Aorta (tissue), 5 donors: ENCODE results near the gene INSM2. TPM values are rescaled to one million over a fixed set of nuclear protein-coding genes. Genes with fewer than 3 reads are reported as not detected.

Experiments
- ATAC-seq: fragments of 200-7000 bp; cut with Tn5 transposase; one replicate; pipeline ENCODE4 v1.9.1; 2022; ENCODE audit warnings: moderate library complexity; ENCODE audit not compliant: low FRiP score
- DNase-seq, 2 donors: peaks; one replicate each; pipeline ENCODE4 v3.0.0-alpha.2; 2020
- H3K27ac ChIP-seq, 2 donors: one replicate each; pipeline ENCODE4 v1.5.1; 2013; ENCODE audit warnings: low read length in 2 of 2, mild to moderate bottlenecking in 2 of 2, moderate library complexity in 2 of 2, control low read depth in 1 of 2, inconsistent platforms in 1 of 2, low read depth in 1 of 2
- H3K27me3 ChIP-seq, 2 donors: one replicate each; pipeline ENCODE4 v1.6.1; 2013; ENCODE audit warnings: control low read depth in 1 of 2, low read length in 1 of 2, mild to moderate bottlenecking in 1 of 2, moderate library complexity in 1 of 2; ENCODE audit not compliant: insufficient read depth in 2 of 2, control insufficient read depth in 1 of 2
- H3K36me3 ChIP-seq, 2 donors: one replicate each; pipeline ENCODE4 v1.6.1; 2013; ENCODE audit warnings: control low read depth in 1 of 2, low read length in 1 of 2, mild to moderate bottlenecking in 1 of 2; ENCODE audit not compliant: insufficient read depth in 2 of 2, control insufficient read depth in 1 of 2
- H3K4me1 ChIP-seq, 2 donors: one replicate each; pipeline ENCODE4 v1.6.1; 2013; ENCODE audit warnings: low read length in 2 of 2, control low read depth in 1 of 2, mild to moderate bottlenecking in 1 of 2, moderate library complexity in 1 of 2; ENCODE audit not compliant: insufficient read depth in 2 of 2, control insufficient read depth in 1 of 2
- H3K4me3 ChIP-seq, 2 donors: one replicate each; pipeline ENCODE4 v1.5.1; 2013; ENCODE audit warnings: low read length in 2 of 2, control low read depth in 1 of 2, mild to moderate bottlenecking in 1 of 2
- H3K9me3 ChIP-seq: one replicate; pipeline ENCODE4 v1.6.1; 2013; ENCODE audit warnings: mild to moderate bottlenecking, low read length; ENCODE audit not compliant: control insufficient read depth
- WGBS, 2 donors: extraction: QIAGEN DNeasy Blood & Tissue Kit; methylation state at CpG; one replicate each; pipeline ENCODE4 v1.1.7; 2013; 5-methylcytosine and 5-hydroxymethylcytosine counted together
- intact Hi-C, 2 donors: fragments of 100-400 bp; cut with DNase I; formaldehyde crosslinking; loops; one replicate each; pipeline versions ENCODE4 v1.14.2 to v1.15.0; 2022
- polyA plus RNA-seq, 2 donors: library from polyadenylated mRNA; stranded (reverse); fragments of 200-250 nt; gene quantifications; one replicate each; pipeline ENCODE4 v1.2.3, GENCODE V29; 2013
- total RNA-seq, 2 donors: library from RNA; stranded (reverse); fragmentation: NEBNext Ultra II Directional; extraction: Animal tissue kit (Norgen Biotek cat#: 25700); gene quantifications; one replicate each; pipeline ENCODE4 v1.2.1, GENCODE V29; 2021
- donor health status: healthy with polysubstance abuse.
- donor health status: Bipolar disorder and iron deficiency.
- donor health status: DM: no; HTN: no; CAD: no.
- donor health status: DM: no; HTN: no; CAD: no.
- donor health status: DM: yes; HTN: yes; CAD: no.

The INSM2 gene
- total and polyA plus RNA-seq, 4 donors: not detected

GRCh38 chr14:35558680-35559079 lies 24.7 kb downstream of the INSM2 start:
- Histone ChIP-seq H3K27ac (no peak overlapping the region), H3K36me3 (no peaks in the 10 kb centered on the region), H3K4me3 (no peak overlapping the region), H3K9me3 (no peaks in the 10 kb centered on the region), H3K27me3 (no peaks in the 10 kb centered on the region), H3K4me1 (peaks cover 0 to 2% of the 10 kb centered on the region in 2 donors)
- intact Hi-C loops: no loop called here
- DNase-seq (no peak), ATAC-seq (no peak)
- 41% methylated on average over 2 of the region's 2 CpGs for WGBS, 2 donors

GRCh38 chr14:35565871-35566464 lies 32.0 kb downstream of the INSM2 start:
- no peak for ATAC-seq
- Histone ChIP-seq H3K36me3 (peaks cover 0 to 2% of the 10 kb centered on the region in 2 donors), H3K9me3 (no peaks in the 10 kb centered on the region), H3K27ac (no peak overlapping the region), H3K4me1 (no peaks in the 10 kb centered on the region), H3K4me3 (no peak overlapping the region), H3K27me3 (no peaks in the 10 kb centered on the region)
- intact Hi-C loops: no loop called here
- no peak for DNase-seq
- WGBS, 2 donors: 96% methylated on average over 4 of the region's 4 CpGs

GRCh38 chr14:35571598-35571997 lies 37.6 kb downstream of the INSM2 start:
- H3K36me3 ChIP-seq: peaks cover 0 to 2% of the 10 kb centered on the region in 2 donors
- H3K9me3 ChIP-seq: no peaks in the 10 kb centered on the region
- 98 to 100% methylated on average over 8 of the region's 8 CpGs for WGBS, 2 donors
- H3K4me3 ChIP-seq: no peak overlapping the region
- H3K27me3 ChIP-seq: no peaks in the 10 kb centered on the region
- no peak for ATAC-seq
- H3K4me1 ChIP-seq: no peaks in the 10 kb centered on the region
- H3K27ac ChIP-seq: no peak overlapping the region
- intact Hi-C loops: no loop called here
- DNase-seq: no peak

GRCh38 chr14:35573911-35574310 lies 39.9 kb downstream of the INSM2 start:
- Histone ChIP-seq H3K4me3 (no peak overlapping the region), H3K27me3 (no peaks in the 10 kb centered on the region), H3K4me1 (no peaks in the 10 kb centered on the region), H3K27ac (no peak overlapping the region), H3K9me3 (no peaks in the 10 kb centered on the region), H3K36me3 (no peaks in the 10 kb centered on the region)
- ATAC-seq (no peak), DNase-seq (no peak)
- WGBS, 2 donors: 71 to 73% methylated on average over 2 of the region's 2 CpGs
- intact Hi-C loops: no loop called here

- Histone ChIP-seq H3K27me3 (no peaks in the 10 kb centered on the region), H3K27ac (no peak overlapping the region), H3K36me3 (no peaks in the 10 kb centered on the region), H3K9me3 (no peaks in the 10 kb centered on the region), H3K4me3 (no peak overlapping the region), H3K4me1 (no peaks in the 10 kb centered on the region)
- no peak for DNase-seq
- no peak for ATAC-seq
- intact Hi-C loops: no loop called here
Measured at GRCh38 chr14:35576260-35576659, 42.3 kb downstream of the INSM2 start.

GRCh38 chr14:35576856-35577255 lies 42.9 kb downstream of the INSM2 start:
- no peaks in the 10 kb centered on the region for H3K36me3 ChIP-seq
- H3K27me3 ChIP-seq: no peaks in the 10 kb centered on the region
- no peaks in the 10 kb centered on the region for H3K9me3 ChIP-seq
- H3K27ac ChIP-seq: no peak overlapping the region
- no peak overlapping the region for H3K4me3 ChIP-seq
- ATAC-seq (no peak), DNase-seq (no peak)
- H3K4me1 ChIP-seq: no peaks in the 10 kb centered on the region
- WGBS, 2 donors: 99 to 100% methylated on average over 1 of the region's 1 CpG
- intact Hi-C loops: no loop called here

- 96 to 100% methylated on average over 2 of the region's 2 CpGs for WGBS, 2 donors
- no peak overlapping the region for H3K27ac ChIP-seq
- no peaks in the 10 kb centered on the region for H3K4me1 ChIP-seq
- no peaks in the 10 kb centered on the region for H3K27me3 ChIP-seq
- intact Hi-C loops: no loop called here
- H3K36me3 ChIP-seq: no peaks in the 10 kb centered on the region
- H3K9me3 ChIP-seq: no peaks in the 10 kb centered on the region
- no peak for DNase-seq
- ATAC-seq: no peak
- H3K4me3 ChIP-seq: no peak overlapping the region
Measured at GRCh38 chr14:35578135-35578534, 44.2 kb downstream of the INSM2 start.

GRCh38 chr14:35578639-35579038 lies 44.7 kb downstream of the INSM2 start:
- H3K9me3 ChIP-seq: no peaks in the 10 kb centered on the region
- H3K4me3 ChIP-seq: no peak overlapping the region
- H3K4me1 ChIP-seq: no peaks in the 10 kb centered on the region
- DNase-seq (no peak), ATAC-seq (no peak)
- intact Hi-C loops: no loop called here
- no peaks in the 10 kb centered on the region for H3K36me3 ChIP-seq
- no peak overlapping the region for H3K27ac ChIP-seq
- H3K27me3 ChIP-seq: no peaks in the 10 kb centered on the region
